ENCODE measurements around the gene VANGL1.
"Not testable (repeated sequence)": the region's sequence is repeated elsewhere in the genome, so short reads cannot be mapped to it uniquely, and the experiment has no call there.

Gene VANGL1

DNA sequence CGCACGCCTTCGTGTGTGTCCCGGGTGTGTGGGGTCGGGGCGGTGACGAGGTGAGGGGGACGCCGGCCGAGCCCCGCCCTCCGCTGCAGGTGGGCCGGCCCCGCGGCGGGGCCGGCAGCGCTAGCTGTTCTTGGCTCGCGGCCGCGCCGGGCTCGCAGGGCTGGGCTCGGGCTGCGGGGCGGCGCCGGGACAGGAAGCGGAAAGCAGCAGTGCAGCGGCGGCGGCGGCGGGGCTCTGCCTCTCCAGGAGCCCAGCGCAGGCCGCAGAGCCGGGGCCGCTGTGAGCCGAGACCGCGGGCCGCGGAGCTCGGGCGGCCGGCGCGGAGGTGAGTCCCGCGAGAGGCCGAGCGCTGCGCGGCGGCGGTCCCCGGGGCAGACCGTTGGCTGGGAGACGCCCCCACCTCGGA, at the start of gene VANGL1:
VANGL1 (plus strand) TSS at position 209 of the 406 bp plus-strand sequence. CDS start 9,444 bp downstream, outside the sequence.
- DNase-seq (ENCODE audit: low read depth), result peak; percentile 15

DNA sequence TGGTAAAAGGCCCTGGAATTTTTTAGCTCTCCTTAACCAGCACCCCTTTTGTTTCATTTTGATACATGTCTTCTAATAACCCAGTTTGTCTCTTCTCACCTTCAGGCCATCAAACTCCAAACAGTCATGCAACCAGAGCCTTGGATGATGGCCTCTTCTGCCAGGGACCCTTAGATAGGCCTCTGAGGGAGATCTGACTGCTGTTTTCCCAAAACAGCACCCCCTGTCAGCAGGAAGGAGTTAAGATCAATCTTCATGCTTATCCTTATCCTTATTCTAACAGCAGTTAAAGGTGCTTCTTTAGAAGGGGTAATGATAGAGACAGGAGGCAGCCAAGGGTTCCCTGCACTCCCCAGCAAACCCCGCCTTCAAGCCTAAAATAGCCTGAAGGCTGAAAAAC, 49.5 kb upstream of the VANGL1 start:
- DNase-seq (ENCODE audit: low read depth), result no peak

DNA sequence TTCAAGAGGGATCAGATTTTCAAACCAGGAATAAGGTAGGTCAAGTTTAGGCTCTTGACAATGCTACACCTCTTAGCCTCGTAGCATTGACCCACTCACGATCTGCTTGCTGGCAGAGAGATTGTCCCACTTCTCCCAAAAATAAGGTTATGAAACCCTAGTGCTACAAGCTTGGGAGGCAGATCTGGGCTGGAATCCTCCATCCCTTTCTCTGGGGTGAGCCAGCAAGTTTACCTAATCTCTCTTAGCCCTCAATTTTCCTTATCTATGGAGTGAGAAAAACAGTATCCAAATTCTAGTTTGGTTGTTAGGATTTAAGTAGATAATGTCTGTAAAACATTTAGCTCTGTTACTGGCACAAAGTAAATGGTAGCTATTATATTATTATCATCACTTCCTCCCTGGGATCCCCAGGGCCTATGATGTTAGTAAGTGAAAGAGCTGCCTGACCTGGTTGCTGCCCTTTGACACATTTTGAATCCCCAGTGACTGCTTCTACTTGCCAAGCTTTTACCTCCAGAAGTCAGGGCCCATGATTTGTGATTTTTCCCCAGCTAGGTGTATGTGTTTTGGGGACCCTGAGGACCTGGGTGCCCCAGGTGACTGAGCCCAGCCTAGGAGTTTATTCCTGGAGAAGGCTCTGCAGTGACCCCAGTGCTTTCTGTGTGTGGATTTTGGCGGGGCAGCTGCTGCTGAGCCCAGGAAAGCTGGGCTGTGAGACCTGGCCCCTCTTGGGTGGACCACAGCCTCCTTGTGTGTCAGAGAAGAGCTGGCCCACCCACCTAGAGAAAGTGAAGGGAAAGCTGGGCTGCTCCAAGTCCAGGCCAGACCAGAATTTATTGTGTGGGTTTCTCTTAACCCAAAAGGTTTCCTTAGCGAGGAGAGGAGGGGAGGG, 48.2 kb upstream of the VANGL1 start:
- DNase-seq (ENCODE audit: low read depth), result no peak

DNA sequence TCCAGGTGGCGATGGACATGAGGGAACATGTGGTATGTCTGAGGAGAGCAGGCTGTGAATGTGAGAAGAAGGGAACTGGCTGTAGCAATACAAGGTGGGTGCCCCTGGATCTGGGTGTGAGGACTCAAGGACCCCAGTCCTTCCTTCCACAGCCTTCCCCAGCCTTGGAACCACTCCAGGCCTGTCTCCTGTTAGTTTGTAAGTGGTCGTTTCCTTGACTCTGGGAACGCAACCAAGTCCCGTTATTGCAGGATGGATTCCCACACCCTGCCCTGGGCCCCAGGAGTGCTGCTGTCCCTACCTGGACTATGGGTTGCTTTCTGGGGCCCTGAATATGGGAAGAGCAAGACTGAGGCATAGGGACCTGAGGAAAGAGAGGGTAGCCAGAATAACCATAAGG, 47.2 kb upstream of the VANGL1 start:
- no peak for DNase-seq (ENCODE audit: low read depth)

DNA sequence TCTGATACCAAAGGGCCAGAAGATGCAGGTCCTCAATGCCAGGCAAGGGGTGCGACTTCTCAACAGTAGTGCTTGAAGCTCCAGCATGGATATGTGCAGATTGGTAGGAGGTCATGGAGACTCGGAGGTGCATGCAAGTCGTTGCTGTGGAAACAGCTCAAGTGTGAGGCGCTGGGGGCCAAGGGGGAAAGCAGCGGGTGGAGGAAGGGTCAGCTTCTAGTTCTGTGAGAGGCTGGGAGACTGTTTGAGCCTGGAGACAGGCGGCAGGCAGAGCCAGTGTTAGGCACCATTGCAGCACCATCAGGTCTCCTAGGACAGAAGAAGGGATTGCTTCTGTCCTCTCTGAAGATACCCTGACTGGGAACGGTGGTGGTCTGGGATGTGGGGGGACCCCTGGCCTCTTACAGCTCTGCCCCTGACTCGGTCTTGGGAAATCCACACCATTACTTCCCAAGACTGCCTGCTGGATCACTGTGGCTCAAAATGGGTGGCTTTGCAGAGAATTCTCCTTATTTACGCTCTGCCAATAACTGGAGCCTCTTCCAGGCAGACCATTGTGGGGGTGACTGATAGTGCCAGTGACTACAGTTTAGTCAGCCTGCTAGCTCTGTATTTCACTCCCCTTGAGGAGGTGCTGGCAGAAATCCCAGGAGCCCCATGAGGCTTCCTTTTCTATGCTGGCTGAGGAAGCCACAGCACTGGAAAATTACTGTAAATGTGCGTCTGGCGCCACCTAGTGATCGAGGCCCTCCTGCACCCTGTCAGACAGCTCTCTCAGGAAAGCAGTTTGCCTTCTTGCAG, 46.3 kb upstream of the VANGL1 start:
- peak; percentile 95 for DNase-seq (ENCODE audit: low read depth)

DNA sequence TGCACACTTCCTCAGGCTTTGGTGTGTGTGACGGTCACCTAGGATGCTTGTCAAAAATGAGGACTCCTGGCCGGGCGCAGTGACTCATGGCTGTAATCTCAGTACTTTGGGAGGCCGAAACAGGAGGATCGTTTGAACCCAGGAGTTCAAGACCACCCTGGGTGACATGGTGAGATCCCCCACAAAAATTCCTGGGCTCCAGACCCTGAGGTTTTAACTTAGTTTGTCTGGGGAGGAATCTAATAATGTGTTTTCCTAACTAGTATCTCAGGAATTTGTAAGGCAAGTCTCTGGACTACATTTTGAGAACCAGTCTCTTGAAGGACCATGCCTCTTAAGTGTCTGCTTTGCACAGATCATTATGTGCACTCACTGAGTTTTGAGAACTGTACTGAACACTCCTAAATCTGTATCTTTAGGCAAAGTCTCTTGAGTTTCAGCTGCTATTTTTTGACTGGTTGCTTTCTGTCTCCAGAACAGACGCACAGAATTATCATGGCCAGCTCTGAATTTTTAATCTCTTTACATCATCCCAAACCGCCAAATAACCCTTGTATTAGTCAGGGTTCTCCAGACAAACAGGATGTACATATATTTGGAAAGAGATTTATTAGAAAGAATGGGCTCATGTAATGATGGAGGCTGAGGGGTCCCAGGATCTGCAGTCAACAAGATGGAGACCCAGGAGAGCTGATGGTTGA, 45.5 kb upstream of the VANGL1 start:
- peak; percentile 35 for DNase-seq (ENCODE audit: low read depth)

DNA sequence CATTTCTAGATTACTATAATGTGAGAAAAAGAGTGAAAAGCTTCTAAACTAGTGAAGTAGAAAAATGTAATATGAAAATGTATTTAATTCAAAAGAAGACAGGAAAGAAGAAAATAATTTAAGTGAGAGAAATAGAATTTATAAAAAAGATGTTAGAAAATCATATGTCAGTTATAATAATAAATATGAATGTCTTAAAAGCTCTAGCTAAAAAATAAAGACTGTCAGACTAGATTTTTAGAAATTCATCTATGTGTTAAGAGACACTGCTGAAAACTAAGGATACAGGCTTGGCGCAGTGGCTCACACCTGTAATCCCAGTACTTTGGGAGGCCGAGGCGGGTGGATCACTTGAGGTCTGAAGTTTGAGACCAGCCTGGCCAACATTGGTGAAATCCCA, 37.3 kb upstream of the VANGL1 start:
- no peak for DNase-seq (ENCODE audit: low read depth)

DNA sequence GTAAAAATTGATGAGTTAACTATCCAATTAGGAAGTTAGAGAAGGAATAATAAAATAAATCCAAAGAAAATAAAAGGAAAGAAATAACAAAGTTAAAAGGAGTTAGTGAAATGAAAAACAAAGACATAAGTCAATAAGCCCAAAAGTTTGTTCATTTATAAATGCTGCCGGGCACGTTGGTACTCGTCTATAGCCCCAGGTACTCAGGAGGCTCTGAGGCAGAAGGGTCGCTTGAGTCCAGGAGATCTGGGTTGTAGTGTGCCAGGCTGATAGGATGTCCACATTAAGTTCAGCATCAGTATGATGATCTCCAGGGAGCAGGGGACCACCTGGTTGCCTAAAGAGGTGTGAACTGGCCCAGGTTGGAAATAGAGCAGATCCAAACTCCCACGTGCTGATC, 35.5 kb upstream of the VANGL1 start:
- no peak for DNase-seq (ENCODE audit: low read depth)

DNA sequence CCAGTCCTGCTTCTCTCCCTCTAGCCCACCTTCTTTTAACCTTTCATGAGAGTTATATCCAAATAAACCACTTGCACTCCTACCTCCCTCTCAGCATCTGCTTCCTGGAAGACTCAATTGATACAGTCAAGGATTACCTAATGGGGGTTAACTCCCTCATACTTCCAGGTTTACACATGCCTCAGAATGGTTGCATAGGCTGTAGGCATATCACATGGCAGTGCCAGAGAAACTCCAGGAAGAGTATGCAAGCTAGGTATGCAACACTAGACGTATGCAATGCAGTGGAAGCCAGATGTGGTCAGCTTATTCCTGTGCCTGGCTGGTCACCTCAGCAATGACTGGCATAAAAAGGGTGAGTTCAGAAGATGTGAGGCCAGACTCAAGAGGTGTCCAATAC, 32.7 kb upstream of the VANGL1 start:
- no peak for DNase-seq (ENCODE audit: low read depth)

DNA sequence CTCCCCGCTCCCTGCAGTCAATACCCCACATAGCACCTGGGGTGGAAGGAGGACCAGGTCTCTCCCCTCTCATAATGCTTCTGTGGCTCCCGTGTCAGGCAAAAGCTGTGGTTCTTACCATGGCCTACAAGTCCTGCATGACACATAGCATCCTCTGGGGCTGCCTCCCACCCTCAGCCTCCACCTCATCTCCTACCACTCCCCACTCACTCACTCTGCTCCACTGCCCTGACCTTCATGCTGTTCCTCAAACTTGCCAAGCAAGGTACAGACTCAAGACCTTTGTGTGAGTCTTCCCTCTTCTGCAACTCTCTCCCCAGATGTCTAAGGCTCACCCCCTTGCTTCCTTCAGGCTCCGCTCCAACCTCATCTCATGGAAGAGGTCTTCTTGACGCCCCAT, 28.0 kb upstream of the VANGL1 start:
- no peak for DNase-seq (ENCODE audit: low read depth)

DNA sequence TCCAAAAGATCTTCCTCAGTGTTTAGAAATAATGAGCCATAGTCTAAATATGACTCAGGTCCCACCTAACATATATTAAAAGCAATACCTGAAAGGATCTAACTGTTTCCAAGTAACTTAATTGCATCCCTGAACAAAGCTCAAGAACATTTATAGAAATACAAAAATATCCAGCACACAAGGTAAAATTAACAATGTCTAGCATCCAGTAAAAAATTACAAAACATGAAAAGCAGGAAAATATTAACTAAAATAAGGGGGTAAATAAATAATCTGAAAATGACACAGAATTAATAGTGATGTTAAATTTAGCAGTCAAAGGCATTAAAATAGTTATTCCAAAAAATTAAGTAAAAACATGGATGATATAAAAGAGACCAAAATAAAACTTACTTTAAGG, 21.3 kb upstream of the VANGL1 start:
- DNase-seq (ENCODE audit: low read depth), result no peak

DNA sequence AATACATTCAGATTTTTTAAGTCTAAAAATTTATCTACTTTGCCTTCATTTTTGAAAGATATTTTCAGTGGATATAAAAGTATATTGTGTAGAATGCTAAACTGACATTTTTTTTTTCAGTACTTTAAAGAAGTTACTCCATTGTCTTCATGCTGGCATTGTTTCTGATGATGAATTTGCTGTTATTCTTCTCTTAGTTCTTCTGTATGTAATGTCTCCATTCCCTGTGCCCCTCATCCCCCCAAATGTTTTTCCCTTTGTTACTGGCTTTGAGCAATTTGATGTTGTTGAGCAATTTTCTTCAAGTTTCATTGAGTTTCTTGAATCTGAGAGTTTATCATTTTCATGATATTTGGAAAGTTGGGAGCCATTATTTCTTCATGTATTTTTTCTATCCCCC, 20.8 kb upstream of the VANGL1 start:
- no peak for DNase-seq (ENCODE audit: low read depth)

DNA sequence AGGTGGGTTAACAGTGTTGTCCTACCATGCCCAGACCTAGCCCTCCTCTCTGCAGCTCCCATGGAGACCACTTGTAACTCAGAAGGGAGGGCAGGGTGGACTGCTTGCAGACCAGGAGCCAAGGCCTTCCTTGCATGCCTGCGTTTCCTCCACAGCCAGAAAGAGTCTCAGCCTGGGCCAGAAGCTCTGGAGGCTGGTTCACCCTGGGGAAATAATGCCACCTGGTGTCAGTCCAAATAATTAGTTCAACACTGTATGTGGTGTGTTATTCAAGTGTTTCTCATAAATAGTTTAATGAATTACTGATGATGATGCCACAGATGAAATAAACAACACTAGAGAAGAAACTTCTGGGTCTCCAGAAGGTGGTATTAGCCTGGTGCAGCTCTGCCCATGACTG, 16.9 kb upstream of the VANGL1 start:
- no peak for DNase-seq (ENCODE audit: low read depth)

DNA sequence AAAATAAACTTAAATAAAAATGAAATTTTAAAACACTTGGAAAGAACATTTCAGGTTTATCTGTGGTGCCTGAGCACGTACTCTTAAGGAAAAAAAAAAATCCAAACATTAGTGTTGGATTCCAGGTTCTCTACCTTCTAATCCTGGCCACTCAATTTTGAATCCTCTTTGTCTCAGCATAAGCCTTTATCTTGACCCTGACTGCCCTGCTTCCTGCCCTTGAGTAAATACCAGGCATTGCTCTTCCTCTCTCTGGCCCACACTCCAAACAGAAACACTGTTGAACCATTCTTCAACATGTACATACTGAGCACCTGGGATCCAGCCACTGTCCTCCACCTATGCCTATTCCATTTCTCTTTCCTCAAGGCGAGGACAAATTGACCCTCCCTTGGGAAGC, 11.4 kb upstream of the VANGL1 start:
- no peak for DNase-seq (ENCODE audit: low read depth)

DNA sequence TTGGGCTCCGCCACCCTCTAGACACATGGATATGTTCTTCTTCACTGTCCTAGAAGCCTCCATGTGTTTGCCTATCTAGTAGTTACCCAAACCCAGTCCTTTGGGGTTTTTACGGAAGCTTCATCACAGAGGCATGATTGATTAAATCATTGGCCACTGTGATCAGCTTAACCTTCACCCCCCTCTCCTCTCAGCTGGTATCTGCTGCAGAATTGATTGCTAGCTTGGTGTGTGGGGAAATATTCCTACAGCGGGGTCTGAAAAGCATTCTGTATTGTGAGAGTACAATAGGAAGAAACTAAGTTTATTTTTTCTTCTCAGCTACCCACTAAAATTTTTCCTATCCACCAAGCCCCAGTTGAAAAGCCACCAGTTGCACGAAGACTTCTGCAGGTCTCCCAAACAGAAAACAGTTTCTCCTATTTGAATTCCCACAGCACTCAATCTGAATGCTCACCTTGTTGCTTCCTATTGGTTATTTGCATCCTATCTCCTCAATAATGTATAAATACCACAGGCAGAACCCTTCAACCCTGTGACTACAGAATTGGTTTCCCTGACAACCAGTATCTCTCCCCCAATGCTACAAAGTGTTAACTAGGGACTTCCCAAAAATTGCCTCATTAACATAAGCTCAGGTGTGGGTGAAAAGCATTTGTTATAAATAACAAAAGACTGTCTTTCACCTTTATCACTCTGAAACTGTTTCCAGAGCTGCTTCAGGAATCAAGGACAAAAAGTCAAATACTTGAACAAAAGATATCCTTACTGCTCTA, 9.3 kb upstream of the VANGL1 start:
- no peak for DNase-seq (ENCODE audit: low read depth)

DNA sequence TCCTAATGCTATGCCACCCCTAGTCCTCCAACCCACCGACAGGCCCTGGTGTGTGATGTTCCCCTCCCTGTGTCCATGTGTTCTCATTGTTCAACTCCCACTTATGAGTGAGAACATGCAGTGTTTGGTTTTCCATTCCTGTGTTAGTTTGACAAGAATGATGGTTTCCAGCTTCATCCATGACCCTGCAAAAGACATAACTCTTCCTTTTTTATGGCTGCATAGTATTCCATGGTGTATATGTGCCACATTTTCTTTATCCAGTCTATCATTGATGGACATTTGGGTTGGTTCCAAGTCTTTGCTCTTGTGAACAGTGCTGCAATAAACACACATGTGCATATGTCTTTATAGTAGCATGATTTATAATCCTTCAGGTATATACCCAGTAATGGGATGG, 8.2 kb upstream of the VANGL1 start:
- not testable (repeated sequence) for DNase-seq (ENCODE audit: low read depth)

DNA sequence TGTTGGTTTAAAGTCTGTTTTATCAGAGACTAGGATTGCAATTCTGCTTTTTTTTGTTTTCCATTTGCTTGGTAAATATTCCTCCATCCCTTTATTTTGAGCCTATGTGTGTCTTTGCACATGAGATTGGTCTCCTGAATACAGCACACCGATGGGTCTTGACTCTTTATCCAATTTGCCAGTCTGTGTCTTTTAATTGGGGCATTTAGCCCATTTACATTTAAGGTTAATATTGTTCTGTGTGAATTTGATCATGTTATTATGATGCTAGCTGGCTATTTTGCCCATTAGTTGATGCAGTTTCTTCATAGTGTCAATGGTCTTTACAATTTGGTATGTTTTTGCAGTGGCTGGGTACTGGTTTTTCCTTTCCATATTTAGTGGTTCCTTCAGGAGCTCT, 4.5 kb upstream of the VANGL1 start:
- not testable (repeated sequence) for DNase-seq (ENCODE audit: low read depth)

DNA sequence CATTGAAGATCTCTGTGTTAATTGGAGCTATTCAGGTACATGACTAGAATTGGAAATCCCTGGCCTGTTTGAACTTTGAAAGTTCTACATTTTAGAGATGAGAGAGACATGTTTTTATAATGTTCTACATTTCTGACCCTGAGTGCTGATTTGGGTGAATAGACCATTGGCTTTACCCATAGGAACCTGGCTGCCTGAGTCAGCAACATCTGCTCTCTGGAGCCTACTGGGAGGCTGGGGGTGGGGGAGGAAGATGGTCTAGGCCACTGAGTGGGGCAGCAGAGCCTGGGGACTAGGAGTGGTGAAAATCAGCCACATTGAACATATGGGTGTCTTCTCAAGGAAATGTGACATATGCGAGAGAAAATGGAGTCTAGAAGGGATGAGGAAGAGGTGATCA, 1.4 kb upstream of the VANGL1 start:
- no peak for DNase-seq (ENCODE audit: low read depth)

DNA sequence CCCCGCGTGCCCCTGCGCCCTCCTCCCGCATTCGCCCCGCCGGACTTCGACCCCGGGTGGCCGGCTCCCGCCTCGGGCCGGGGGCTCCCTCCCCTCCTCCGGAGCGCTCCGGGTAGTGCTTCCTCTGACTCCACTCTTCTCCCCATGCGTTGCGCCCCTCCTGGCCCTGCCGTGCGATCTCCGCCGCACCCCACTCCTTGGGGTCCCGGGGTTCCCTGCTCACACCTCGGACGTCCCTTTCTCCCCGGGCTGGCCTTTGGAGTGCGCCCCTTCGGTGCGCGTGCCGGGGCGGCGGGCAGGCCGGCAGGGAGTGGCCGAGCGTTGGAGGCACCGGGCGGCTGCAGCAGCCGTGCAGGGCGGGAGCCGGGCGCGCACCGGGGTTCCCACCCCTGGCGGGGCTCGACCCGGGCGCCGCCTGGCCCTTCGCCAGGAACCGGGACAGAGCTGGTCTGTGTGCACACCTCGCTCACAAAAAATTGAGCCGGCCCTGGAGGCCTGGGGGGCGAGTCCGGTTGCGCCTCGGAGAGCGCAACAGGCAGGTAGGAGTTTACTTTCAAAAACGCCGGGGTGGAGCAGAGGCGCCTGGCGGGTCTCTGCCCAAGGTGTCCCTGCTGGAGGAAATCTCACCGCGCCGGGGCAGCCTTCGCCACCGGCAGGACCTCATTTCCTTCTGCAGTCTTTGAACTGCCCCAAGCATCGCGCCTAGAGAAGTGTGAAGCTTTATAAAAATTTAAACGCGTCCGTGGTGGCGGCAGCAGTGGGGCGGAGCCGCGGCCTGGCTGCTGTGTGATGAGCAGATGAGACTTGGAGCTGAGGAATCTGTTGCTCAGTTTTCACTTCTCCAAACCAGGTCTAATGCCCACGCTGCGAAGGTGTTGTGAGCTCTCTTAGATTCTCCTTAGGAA, 650 bp downstream of the VANGL1 start:
- DNase-seq (ENCODE audit: low read depth), result peak; percentile 39

DNA sequence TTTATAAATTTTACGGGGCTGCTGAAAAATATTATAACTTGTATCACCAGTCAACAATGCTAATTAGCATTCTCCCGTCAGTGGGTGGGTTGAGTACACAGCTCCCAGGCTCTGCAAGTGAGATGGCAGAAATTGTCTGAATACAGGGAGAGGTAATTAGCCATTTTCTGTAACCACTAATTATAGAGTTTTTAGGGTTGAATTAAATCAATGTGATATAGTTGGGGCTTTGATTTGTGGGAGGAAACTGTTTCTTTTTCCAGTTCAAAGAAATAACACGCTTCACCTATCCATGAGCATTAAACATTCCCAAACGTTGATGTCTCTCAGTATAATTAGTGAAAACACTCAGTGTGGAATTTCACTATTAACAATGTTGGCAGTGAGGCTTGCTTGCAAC, 1.5 kb downstream of the VANGL1 start:
- no peak for DNase-seq (ENCODE audit: low read depth)

DNA sequence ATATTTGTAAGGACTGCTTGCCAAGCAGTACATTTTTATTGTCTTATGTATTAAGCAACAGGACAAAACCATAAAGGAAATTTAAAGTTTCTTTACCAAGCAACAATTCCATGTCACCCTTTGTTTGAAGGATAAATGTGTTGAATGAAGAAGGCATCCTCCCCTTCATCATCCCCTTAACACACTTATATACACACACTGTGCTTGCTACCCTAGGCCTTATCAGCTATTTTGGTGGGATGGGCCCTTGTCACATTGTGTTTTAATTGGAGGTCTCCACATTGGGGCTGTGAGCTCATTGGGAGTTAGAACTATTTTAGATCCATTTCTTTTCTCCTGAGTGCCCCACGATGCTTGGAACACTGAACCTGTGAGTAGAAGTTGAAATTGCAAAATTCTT, 1.9 kb downstream of the VANGL1 start:
- DNase-seq (ENCODE audit: low read depth), result no peak

Measured in HS-27A (cell line).